Endothelial cell of umbilical vein (primary cell): Measurements from ENCODE around the gene SLC26A6. TPM values are rescaled to one million over a fixed set of nuclear protein-coding genes. Genes with fewer than 3 reads are reported as not detected.

Experiments
- BruUV-seq: library from RNA; stranded (reverse); fragments of 400-500 nt; replicated peaks from 2 replicates; lab custom pipeline; 2021; lab: Mats Ljungman, UMichigan
- CTCF ChIA-PET: fragments of 300-600, 350-600 bp; sonication (Branson Sonifier 250); formaldehyde crosslinking; loops from one replicate; lab custom pipeline; 2021; ENCODE audit warnings: antibody characterized with exemption, inconsistent platforms; lab: Charles Lee
- POLR2A ChIA-PET: fragments of 300-600, 350-600 bp; sonication (Branson Sonifier 250); formaldehyde crosslinking; loops from one replicate; lab custom pipeline; 2021; ENCODE audit warnings: antibody characterized with exemption, inconsistent platforms; lab: Charles Lee
- DNase-seq: peaks from one replicate; pipeline ENCODE4 v3.0.0-alpha.2; 2011; ENCODE audit warnings: low read depth, low spot score
- FAIRE-seq: peaks from 2 replicates; lab custom pipeline; 2011; peaks lifted over from hg19 to GRCh38; lab: Jason Lieb, UNC
- H2AFZ ChIP-seq: 2 replicates; pipeline ENCODE4 v1.6.0; 2012; ENCODE audit warnings: low read depth, low read length, control low read depth, inconsistent platforms
- H3K27ac ChIP-seq: 2 replicates; pipeline ENCODE4 v1.5.1; 2011; ENCODE audit warnings: low read depth, mild to moderate bottlenecking, control low read depth, low read length, moderate library complexity; ENCODE audit not compliant: insufficient read depth
- H3K27me3 ChIP-seq, 2 experiments: 2 replicates each; pipeline versions ENCODE4 v1.6.0 to v1.6.1; 2011; ENCODE audit warnings: low read length in 2 of 2, mixed read lengths in 1 of 2; ENCODE audit not compliant: control insufficient read depth in 2 of 2, insufficient read depth in 2 of 2
- H3K36me3 ChIP-seq, 2 experiments: 2 replicates in 1 of 2; 3 replicates in 1 of 2; pipeline ENCODE4 v1.5.1; 2011; ENCODE audit warnings: low read length in 2 of 2, mild to moderate bottlenecking in 1 of 2, moderate library complexity in 1 of 2; ENCODE audit not compliant: control insufficient read depth in 2 of 2, insufficient read depth in 2 of 2; ENCODE audit errors: extremely low read depth in 1 of 2
- H3K4me1 ChIP-seq: 3 replicates; pipeline ENCODE4 v1.5.1; 2011; ENCODE audit warnings: mild to moderate bottlenecking, low read length; ENCODE audit not compliant: control insufficient read depth, insufficient read depth; ENCODE audit errors: extremely low read depth
- H3K4me2 ChIP-seq: 2 replicates; pipeline ENCODE4 v1.6.1; 2011; ENCODE audit warnings: low read length, control low read depth, mixed read lengths; ENCODE audit not compliant: insufficient read depth
- H3K4me3 ChIP-seq, 3 experiments: fragments of 200-600 bp in 1 of 3; sonication (generic), shearing (Covaris generic) in 1 of 3; replicated peaks in 1 of 3; 2 replicates each; pipeline ENCODE4 v1.5.1; 2011 to 2016; ENCODE audit warnings: control low read depth in 3 of 3, low read length in 3 of 3, mild to moderate bottlenecking in 2 of 3, inconsistent platforms in 1 of 3, low read depth in 1 of 3, moderate library complexity in 1 of 3; ENCODE audit not compliant: insufficient read depth in 1 of 3
- H3K79me2 ChIP-seq: 2 replicates; pipeline ENCODE4 v1.6.0; 2012; ENCODE audit warnings: low read length, inconsistent platforms; ENCODE audit not compliant: control insufficient read depth, insufficient read depth
- H3K9ac ChIP-seq: replicated peaks from 2 replicates; pipeline ENCODE3; 2011; ENCODE audit warnings: low read length, control low read depth; ENCODE audit not compliant: insufficient read depth; ENCODE audit errors: extremely low read depth
- H3K9me1 ChIP-seq: replicated peaks from 3 replicates; pipeline ENCODE4 v1.6.0; 2011; ENCODE audit warnings: mild to moderate bottlenecking, low read length; ENCODE audit not compliant: control insufficient read depth, insufficient read depth; ENCODE audit errors: extremely low read depth
- H3K9me3 ChIP-seq: replicated peaks from 2 replicates; pipeline ENCODE4 v1.5.1; 2012; ENCODE audit warnings: low read length, inconsistent platforms; ENCODE audit not compliant: control insufficient read depth, insufficient read depth
- H4K20me1 ChIP-seq: replicated peaks from 2 replicates; pipeline ENCODE3; 2011; ENCODE audit warnings: mild to moderate bottlenecking, low read length; ENCODE audit not compliant: control insufficient read depth, insufficient read depth; ENCODE audit errors: extremely low read depth
- EZH2 ChIP-seq: IDR thresholded peaks from 2 replicates; pipeline ENCODE4 v1.6.1; 2012; ENCODE audit warnings: borderline replicate concordance, low read depth, mild to moderate bottlenecking, moderate library complexity, low read length, inconsistent platforms; ENCODE audit not compliant: severe bottlenecking
- MYC ChIP-seq: IDR thresholded peaks from one replicate; pipeline ENCODE4 v1.6.1; 2011; ENCODE audit warnings: mild to moderate bottlenecking, low read depth, low read length
- POLR2A ChIP-seq: IDR thresholded peaks from 2 replicates; pipeline ENCODE4 v1.6.1; 2012; ENCODE audit warnings: low read depth, mild to moderate bottlenecking, control low read depth, low read length
- POLR2AphosphoS5 ChIP-seq: IDR thresholded peaks from 2 replicates; pipeline ENCODE4 v1.6.1; 2012; ENCODE audit warnings: low read depth, mild to moderate bottlenecking, control low read depth, low read length, moderate library complexity; ENCODE audit not compliant: insufficient read depth
- dilution Hi-C: fragments of 300-500 bp; cut with MboI; formaldehyde crosslinking; loops from one replicate; pipeline ENCODE4 v1.15.0; 2019; ENCODE audit warnings: low sequenced_read_pairs; ENCODE audit not compliant: extremely low pct_ligation_motif_present
- intact Hi-C: fragments of 100-400 bp; cut with micrococcal nuclease; formaldehyde crosslinking; loops from one replicate; pipeline ENCODE4 v1.10.0; 2022
- polyA plus RNA-seq, 4 experiments: library from polyadenylated mRNA; depleted of rRNA in 3 of 4; stranded (reverse) in 3 of 4; unstranded in 1 of 4; fragments of >200 nt; gene quantifications; 2 replicates each; pipeline versions ENCODE4 v1.2.1 to v1.2.3, GENCODE V29; 2011 to 2012; ENCODE audit warnings: missing spikeins in 1 of 4
- total RNA-seq: library from RNA; stranded (reverse); gene quantifications from 2 replicates; pipeline ENCODE4 v1.2.3, GENCODE V29; 2021
- TF ChIP-seq, protein P1 (sequence below), 2 donors: IDR thresholded peaks; 1 replicate in 1 of 2; 2 replicates in 1 of 2; pipeline ENCODE4 v1.5.1; 2011; ENCODE audit warnings: low read length in 2 of 2, mild to moderate bottlenecking in 2 of 2, moderate library complexity in 2 of 2, control low read depth in 1 of 2, inconsistent platforms in 1 of 2, low read depth in 1 of 2; ENCODE audit not compliant: insufficient read depth in 1 of 2; ENCODE audit errors: extremely low read depth in 1 of 2

The SLC26A6 gene
- total and polyA plus RNA-seq, 2 donors (not counting 3 experiments of a cell fraction or from before 2014, with no cell fraction given): 31.0 to 32.2 TPM

DNA sequence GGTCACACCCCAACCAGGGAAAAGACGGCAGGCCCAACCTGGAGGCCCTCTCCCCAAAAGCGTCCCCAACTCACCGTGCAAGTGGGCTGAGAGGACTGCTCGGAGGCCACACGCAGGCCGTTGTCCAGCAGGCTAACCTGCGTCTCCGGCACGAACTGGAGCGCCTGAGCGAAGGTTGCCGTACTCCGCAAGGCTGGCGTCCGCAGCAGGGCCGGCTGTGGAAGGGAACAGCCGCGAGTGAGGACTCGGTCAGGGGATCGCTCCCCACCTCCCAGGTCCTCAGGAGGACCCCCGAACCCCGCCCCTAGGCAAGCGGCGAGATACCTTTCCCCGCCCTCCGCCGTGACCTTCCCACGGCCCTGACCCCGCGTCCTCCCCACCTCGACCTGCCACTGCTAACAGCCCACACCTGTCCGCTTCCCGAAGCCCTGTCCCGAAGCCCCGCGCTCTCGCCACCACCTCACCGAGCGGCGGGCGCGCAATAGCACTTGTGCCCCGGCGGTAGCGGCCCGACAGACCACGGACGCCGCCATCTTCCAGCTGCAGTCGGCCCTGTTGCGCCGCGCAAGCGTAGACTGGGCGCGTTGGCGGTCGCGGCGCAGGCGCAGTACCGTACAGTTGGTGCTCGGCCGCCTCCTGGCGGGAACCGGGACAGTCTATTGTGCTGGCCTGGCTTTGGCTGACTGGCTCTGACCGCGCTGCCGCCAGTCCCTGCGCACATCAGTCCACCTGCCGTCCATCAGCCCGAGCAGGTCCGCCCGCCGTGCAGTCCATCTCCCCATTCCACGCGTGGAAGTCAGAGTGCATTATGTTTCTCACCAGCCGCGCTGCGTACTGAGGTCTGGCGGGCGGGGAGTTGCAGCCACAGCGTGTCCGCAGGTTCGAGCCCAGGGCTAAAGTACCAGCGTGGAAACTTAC lies 25.9 kb downstream of the SLC26A6 start, which contains the start of gene UQCRC1:
Gene UQCRC1, minus strand, starts transcription at position 559 of the 918 bp plus-strand sequence. Its CDS starts 26 bp downstream, at position 533.
- CTCF ChIA-PET: interaction anchor here (0.5 to 2.0 kb wide), 9 partner anchors 15 to 336 kb away, joined by 3 to 11 read pairs (median 4); partner anchors contain the start of genes CELSR3 and SLC26A6
- dilution Hi-C loops: no loop called here

More for the DNA sequence above, 25.9 kb downstream of the SLC26A6 start, which contains the start of gene UQCRC1:
- no peaks in the 10 kb centered on the region for H4K20me1 ChIP-seq
- H3K4me3 ChIP-seq: peak within 1 kb of the TSS; percentile 52 to 85 (median 73)
- no peaks in the 10 kb centered on the region for H3K9me3 ChIP-seq
- POLR2A ChIA-PET: no interaction called here
- TF ChIP-seq POLR2A: peak; percentile 96
- TF ChIP-seq EZH2: no peak
- TF ChIP-seq POLR2AphosphoS5: peak; percentile 97
- no peak for TF ChIP-seq MYC
- TF ChIP-seq, protein P1, sequence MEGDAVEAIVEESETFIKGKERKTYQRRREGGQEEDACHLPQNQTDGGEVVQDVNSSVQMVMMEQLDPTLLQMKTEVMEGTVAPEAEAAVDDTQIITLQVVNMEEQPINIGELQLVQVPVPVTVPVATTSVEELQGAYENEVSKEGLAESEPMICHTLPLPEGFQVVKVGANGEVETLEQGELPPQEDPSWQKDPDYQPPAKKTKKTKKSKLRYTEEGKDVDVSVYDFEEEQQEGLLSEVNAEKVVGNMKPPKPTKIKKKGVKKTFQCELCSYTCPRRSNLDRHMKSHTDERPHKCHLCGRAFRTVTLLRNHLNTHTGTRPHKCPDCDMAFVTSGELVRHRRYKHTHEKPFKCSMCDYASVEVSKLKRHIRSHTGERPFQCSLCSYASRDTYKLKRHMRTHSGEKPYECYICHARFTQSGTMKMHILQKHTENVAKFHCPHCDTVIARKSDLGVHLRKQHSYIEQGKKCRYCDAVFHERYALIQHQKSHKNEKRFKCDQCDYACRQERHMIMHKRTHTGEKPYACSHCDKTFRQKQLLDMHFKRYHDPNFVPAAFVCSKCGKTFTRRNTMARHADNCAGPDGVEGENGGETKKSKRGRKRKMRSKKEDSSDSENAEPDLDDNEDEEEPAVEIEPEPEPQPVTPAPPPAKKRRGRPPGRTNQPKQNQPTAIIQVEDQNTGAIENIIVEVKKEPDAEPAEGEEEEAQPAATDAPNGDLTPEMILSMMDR (IDR thresholded peaks at IDR 0.05; ENCODE audit: extremely low read depth in 1 of 2, insufficient read depth in 1 of 2, low read depth in 1 of 2, low read length in 2 of 2): peak; percentile 52 to 84
- intact Hi-C loops: loop anchor here (1.0 to 2.0 kb wide), 6 partner anchors 26 to 415 kb away; partner anchors contain the start of genes NCKIPSD, PFKFB4 and SLC26A6
- H2AFZ ChIP-seq: peak within 1 kb of the TSS; percentile 83
- DNase-seq: peak; percentile 96
- peak; percentile 98 for FAIRE-seq
- H3K4me1 ChIP-seq: peaks cover 13% of the 10 kb centered on the region
- peaks cover 5 to 15% of the 10 kb centered on the region in 2 experiments for H3K36me3 ChIP-seq
- H3K79me2 ChIP-seq: peaks cover 13% of the 10 kb centered on the region
- peak within 1 kb of the TSS; percentile 87 for H3K4me2 ChIP-seq
- no TSS peak for BruUV-seq
- peak within 1 kb of the TSS; percentile 9 for H3K27ac ChIP-seq
- H3K9ac ChIP-seq: peak within 1 kb of the TSS; percentile 64
- no peaks in the 10 kb centered on the region for H3K27me3 ChIP-seq
- no peaks in the 10 kb centered on the region for H3K9me1 ChIP-seq
